ENCODE results near the gene NT5C.
"Not testable (repeated sequence)": the region's sequence is repeated elsewhere in the genome, so short reads cannot be mapped to it uniquely, and the experiment has no call there.

Gene NT5C

GRCh38 chr17:75128694-75129505 is 2.6 kb downstream of the NT5C start:
- Histone ChIP-seq H3K4me3 (ENCODE audit: low read length) (no peak overlapping the region), H3K9ac (ENCODE audit: low read length) (no peak overlapping the region), H3K27ac (ENCODE audit: low read length) (no peak overlapping the region), H3K27me3 (ENCODE audit: control insufficient read depth, insufficient read depth, low read length) (no peaks in the 10 kb centered on the region), H3K4me1 (ENCODE audit: control insufficient read depth, low read depth, low read length) (peaks cover 4% of the 10 kb centered on the region), H3K9me3 (ENCODE audit: control insufficient read depth, low read depth, low read length) (no peaks in the 10 kb centered on the region), H3K36me3 (ENCODE audit: control insufficient read depth, low read depth, low read length) (peaks cover 10% of the 10 kb centered on the region)

DNA sequence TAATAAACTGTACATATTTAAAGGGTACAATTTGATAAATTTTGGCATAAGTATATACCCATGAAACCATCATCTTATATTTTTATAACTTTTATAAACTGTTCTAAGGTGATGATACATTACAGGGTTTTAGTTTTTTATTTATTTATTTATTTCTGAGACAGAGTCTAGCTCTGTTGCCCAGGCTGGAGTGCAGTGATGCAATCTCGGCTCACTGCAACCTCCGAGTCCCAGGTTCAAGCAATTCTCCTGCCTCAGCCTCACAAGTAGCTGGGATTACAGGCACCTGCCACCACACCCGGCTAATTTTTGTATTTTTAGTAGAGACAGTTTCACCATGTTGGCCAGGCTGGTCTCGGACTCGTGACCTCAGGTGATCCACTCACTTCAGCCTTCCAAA is 3.6 kb downstream of the NT5C start:
- H3K9ac ChIP-seq (ENCODE audit: low read length); H3K4me3 ChIP-seq (ENCODE audit: low read length); H3K27me3 ChIP-seq (ENCODE audit: control insufficient read depth, insufficient read depth, low read length); H3K9me3 ChIP-seq (ENCODE audit: control insufficient read depth, low read depth, low read length); H3K27ac ChIP-seq (ENCODE audit: low read length); H3K4me1 ChIP-seq (ENCODE audit: control insufficient read depth, low read depth, low read length): not testable (repeated sequence)
- peaks cover 10% of the 10 kb centered on the region for H3K36me3 ChIP-seq (ENCODE audit: control insufficient read depth, low read depth, low read length)

DNA sequence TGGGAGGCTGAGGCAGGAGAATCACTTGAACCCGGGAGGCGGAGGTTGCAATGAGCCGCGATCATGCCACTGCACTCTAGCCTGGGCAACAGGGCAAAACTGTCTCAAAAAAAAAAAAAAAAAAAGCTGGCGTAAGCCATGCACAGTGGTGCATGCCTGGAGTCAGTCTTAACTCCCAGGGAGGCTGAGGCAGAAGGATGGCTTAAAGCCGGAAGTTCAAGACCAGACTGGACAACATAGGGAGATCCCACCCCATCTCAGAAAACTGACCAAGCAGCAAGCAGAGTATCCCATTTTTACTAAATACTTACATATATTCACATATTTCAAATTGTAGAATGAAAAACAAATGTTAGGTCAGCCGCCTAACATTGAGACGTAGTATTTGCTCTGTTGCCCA is 4.6 kb downstream of the NT5C start:
- H3K27ac ChIP-seq (ENCODE audit: low read length) = no peak overlapping the region
- H3K36me3 ChIP-seq (ENCODE audit: control insufficient read depth, low read depth, low read length) = peaks cover 10% of the 10 kb centered on the region
- H3K27me3 ChIP-seq (ENCODE audit: control insufficient read depth, insufficient read depth, low read length) = no peaks in the 10 kb centered on the region
- H3K4me3 ChIP-seq (ENCODE audit: low read length) = no peak overlapping the region
- no peaks in the 10 kb centered on the region for H3K9me3 ChIP-seq (ENCODE audit: control insufficient read depth, low read depth, low read length)
- H3K4me1 ChIP-seq (ENCODE audit: control insufficient read depth, low read depth, low read length) = peaks cover 4% of the 10 kb centered on the region
- no peak overlapping the region for H3K9ac ChIP-seq (ENCODE audit: low read length)

DNA sequence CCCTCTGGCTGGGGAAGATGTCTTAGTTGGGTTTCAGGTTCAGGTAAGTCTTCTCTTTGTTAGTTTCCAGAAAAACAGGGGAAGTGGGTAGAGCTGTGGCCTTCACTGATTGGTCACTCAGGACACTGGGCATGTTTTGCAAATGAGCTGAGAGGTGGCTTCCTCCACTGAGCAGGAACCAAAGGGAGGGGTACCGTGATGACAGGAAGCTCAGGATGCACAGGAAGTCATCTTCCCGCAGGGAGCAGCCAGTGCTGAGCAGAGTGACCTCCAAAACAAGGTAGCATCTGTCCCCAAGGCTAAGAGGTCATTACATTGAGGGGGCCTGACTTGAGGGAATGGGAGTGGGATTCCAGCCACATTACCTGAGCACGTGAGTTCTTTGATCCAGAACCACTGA is 5.6 kb downstream of the NT5C start:
- no peak overlapping the region for H3K27ac ChIP-seq (ENCODE audit: low read length)
- H3K9ac ChIP-seq (ENCODE audit: low read length) = no peak overlapping the region
- H3K36me3 ChIP-seq (ENCODE audit: control insufficient read depth, low read depth, low read length) = peaks cover 10% of the 10 kb centered on the region
- H3K4me3 ChIP-seq (ENCODE audit: low read length) = no peak overlapping the region
- H3K27me3 ChIP-seq (ENCODE audit: control insufficient read depth, insufficient read depth, low read length) = no peaks in the 10 kb centered on the region
- no peaks in the 10 kb centered on the region for H3K9me3 ChIP-seq (ENCODE audit: control insufficient read depth, low read depth, low read length)
- H3K4me1 ChIP-seq (ENCODE audit: control insufficient read depth, low read depth, low read length) = peaks cover 4% of the 10 kb centered on the region

DNA sequence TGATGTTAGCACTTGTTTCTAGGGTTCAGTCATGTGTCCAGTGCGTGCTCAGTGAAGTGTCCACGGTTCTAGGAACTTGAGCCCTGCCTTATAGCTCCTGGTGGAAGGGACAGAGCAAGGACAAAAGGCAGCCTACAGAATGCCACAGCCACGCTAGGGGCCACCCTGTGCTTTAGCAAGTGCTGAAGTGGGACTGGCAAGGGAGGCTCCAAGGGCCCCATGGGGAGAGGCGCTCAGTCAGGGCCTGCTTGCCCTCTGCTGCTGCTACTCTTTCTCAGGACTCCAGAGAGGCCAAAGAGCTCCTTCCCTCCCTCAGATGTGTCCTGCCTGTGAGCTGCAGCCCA is 6.8 kb downstream of the NT5C start:
- H3K4me3 ChIP-seq (ENCODE audit: low read length) = no peak overlapping the region
- no peaks in the 10 kb centered on the region for H3K4me1 ChIP-seq (ENCODE audit: control insufficient read depth, low read depth, low read length)
- no peak overlapping the region for H3K9ac ChIP-seq (ENCODE audit: low read length)
- peaks cover 7% of the 10 kb centered on the region for H3K36me3 ChIP-seq (ENCODE audit: control insufficient read depth, low read depth, low read length)
- no peak overlapping the region for H3K27ac ChIP-seq (ENCODE audit: low read length)
- no peaks in the 10 kb centered on the region for H3K9me3 ChIP-seq (ENCODE audit: control insufficient read depth, low read depth, low read length)
- H3K27me3 ChIP-seq (ENCODE audit: control insufficient read depth, insufficient read depth, low read length) = no peaks in the 10 kb centered on the region

DNA sequence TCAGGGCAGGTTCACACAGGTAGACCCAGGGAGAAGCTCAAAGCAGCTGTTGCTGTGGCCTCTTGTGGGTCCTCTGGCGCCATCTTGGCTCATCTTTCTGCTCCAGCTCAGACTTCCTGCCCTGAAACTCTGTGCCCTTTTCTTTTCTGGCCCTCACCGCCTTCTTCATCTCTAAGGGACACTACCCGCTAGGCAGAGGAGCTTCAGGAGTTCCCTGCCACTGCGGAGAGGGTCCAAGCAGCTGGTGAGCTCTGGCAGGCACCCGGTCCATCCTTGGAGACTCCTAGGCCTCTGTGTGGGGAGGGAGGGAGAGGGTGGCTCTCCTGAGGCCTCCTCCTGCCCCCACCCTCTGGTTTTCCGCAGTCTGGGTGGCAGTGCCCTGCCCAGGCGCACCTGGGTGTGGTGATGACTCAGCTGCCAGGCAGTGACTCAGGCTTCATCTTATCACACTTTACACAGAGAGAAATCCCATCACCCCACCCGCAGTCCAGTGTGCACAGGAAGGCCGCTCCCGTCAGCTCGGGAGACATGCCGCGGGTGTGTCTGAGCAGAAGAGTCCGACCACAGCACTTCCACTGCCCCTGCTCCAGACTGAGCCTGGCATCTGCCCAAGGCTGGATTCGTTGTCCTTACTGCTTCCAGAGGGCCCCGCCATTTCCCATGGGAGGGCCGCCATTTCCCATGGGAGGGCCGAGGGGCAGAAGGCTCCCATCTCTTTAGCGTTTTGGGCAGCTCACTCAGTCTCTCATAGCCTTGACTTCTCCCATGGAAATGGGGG is 7.3 kb downstream of the NT5C start:
- Histone ChIP-seq H3K9ac (ENCODE audit: low read length) (no peak overlapping the region), H3K9me3 (ENCODE audit: control insufficient read depth, low read depth, low read length) (no peaks in the 10 kb centered on the region), H3K27ac (ENCODE audit: low read length) (no peak overlapping the region), H3K4me1 (ENCODE audit: control insufficient read depth, low read depth, low read length) (no peaks in the 10 kb centered on the region), H3K36me3 (ENCODE audit: control insufficient read depth, low read depth, low read length) (peaks cover under 1% of the 10 kb centered on the region), H3K4me3 (ENCODE audit: low read length) (no peak overlapping the region), H3K27me3 (ENCODE audit: control insufficient read depth, insufficient read depth, low read length) (no peaks in the 10 kb centered on the region)

- no peak overlapping the region for H3K9ac ChIP-seq (ENCODE audit: low read length)
- H3K27me3 ChIP-seq (ENCODE audit: control insufficient read depth, insufficient read depth, low read length) = no peaks in the 10 kb centered on the region
- H3K4me1 ChIP-seq (ENCODE audit: control insufficient read depth, low read depth, low read length) = no peaks in the 10 kb centered on the region
- no peak overlapping the region for H3K27ac ChIP-seq (ENCODE audit: low read length)
- no peak overlapping the region for H3K4me3 ChIP-seq (ENCODE audit: low read length)
- no peaks in the 10 kb centered on the region for H3K36me3 ChIP-seq (ENCODE audit: control insufficient read depth, low read depth, low read length)
- no peaks in the 10 kb centered on the region for H3K9me3 ChIP-seq (ENCODE audit: control insufficient read depth, low read depth, low read length)
Measured at GRCh38 chr17:75118307-75118706, 13.2 kb downstream of the NT5C start.

- no peaks in the 10 kb centered on the region for H3K9me3 ChIP-seq (ENCODE audit: control insufficient read depth, low read depth, low read length)
- H3K27me3 ChIP-seq (ENCODE audit: control insufficient read depth, insufficient read depth, low read length) = no peaks in the 10 kb centered on the region
- no peaks in the 10 kb centered on the region for H3K36me3 ChIP-seq (ENCODE audit: control insufficient read depth, low read depth, low read length)
- H3K27ac ChIP-seq (ENCODE audit: low read length) = no peak overlapping the region
- H3K4me1 ChIP-seq (ENCODE audit: control insufficient read depth, low read depth, low read length) = no peaks in the 10 kb centered on the region
- H3K9ac ChIP-seq (ENCODE audit: low read length) = no peak overlapping the region
- no peak overlapping the region for H3K4me3 ChIP-seq (ENCODE audit: low read length)
Measured at GRCh38 chr17:75116737-75117136, 14.8 kb downstream of the NT5C start.

GRCh38 chr17:75115555-75115954 is 16.0 kb downstream of the NT5C start:
- Histone ChIP-seq H3K4me3 (ENCODE audit: low read length) (no peak overlapping the region), H3K27ac (ENCODE audit: low read length) (no peak overlapping the region), H3K27me3 (ENCODE audit: control insufficient read depth, insufficient read depth, low read length) (no peaks in the 10 kb centered on the region), H3K9ac (ENCODE audit: low read length) (no peak overlapping the region), H3K36me3 (ENCODE audit: control insufficient read depth, low read depth, low read length) (no peaks in the 10 kb centered on the region), H3K4me1 (ENCODE audit: control insufficient read depth, low read depth, low read length) (no peaks in the 10 kb centered on the region), H3K9me3 (ENCODE audit: control insufficient read depth, low read depth, low read length) (no peaks in the 10 kb centered on the region)

DNA sequence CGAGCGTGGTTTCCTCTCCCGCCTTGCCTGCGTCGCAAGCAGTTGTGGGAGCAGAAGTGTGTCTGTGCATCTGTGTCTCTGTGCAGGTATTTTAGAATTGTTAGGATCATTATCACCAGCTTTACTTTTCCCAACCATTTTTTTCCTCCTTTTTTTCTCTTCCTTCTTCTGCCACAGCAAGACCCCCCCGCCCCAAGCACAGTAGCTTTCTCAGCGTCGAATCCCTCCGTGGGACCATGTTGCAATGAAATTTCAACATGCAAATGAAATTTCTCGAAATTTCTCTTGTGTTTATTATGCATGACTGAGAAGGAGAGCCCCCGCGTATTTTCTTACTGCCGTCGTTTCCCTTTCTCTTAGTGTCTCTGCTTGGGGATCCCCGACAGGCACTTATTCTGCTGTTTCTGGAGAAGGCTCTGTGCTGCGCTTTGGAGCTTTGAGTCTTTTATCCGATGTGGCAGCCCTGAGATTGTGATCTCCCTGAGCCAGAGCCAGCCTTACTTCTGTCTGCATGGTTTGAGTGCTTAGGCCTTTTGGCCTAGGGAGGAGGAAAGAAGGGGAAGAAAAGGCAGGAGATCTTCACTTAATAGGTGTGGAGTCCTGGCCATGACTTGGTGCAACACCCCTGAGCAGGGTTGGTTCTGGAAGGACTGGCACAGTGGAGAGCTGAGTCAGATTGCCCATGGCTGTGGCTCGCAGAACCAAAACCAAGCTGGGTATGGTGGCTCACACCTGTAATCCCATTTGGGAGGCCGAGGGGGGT is 16.8 kb downstream of the NT5C start:
- Histone ChIP-seq H3K4me1 (ENCODE audit: control insufficient read depth, low read depth, low read length) (no peaks in the 10 kb centered on the region), H3K36me3 (ENCODE audit: control insufficient read depth, low read depth, low read length) (no peaks in the 10 kb centered on the region), H3K9ac (ENCODE audit: low read length) (no peak overlapping the region), H3K9me3 (ENCODE audit: control insufficient read depth, low read depth, low read length) (no peaks in the 10 kb centered on the region), H3K4me3 (ENCODE audit: low read length) (no peak overlapping the region), H3K27me3 (ENCODE audit: control insufficient read depth, insufficient read depth, low read length) (no peaks in the 10 kb centered on the region), H3K27ac (ENCODE audit: low read length) (no peak overlapping the region)

DNA sequence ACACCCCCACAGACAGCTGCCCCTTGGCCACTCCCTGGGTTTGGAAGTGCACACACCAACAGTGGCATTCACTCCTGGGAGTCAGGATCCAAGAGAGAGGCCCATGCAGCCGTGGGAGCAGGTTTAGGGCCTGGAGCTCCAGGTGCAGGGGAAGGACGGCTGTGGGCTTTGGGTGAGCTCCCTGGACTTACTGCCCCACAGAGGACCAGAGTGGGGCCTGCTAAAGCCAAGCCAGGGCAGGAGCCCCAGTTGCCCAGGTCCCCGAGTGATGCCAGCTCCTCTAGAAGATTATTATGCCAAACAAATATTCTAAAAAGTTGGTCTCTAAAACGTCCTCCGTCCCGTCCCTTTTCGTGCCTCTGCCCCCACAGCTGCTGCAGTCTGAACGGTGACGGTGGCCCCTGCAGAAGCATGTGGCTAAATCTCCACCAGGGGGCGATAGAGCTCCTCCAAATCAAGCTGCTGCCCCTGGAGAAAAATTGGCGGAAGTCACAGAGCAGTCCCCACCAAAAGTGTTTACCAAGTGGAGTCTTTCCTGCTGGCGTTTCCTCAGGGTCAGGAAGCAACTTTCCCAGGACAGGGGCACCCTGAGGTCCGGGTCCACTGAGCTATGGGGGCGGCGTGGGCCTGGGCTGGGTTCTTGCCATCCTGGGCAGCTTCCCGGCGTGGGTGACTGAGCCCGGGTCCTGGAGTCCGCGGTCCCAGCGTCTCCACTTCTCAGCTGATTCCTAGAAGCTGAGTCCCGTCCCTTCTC is 17.6 kb downstream of the NT5C start:
- H3K27ac ChIP-seq (ENCODE audit: low read length) = no peak overlapping the region
- peaks cover 1% of the 10 kb centered on the region for H3K27me3 ChIP-seq (ENCODE audit: control insufficient read depth, insufficient read depth, low read length)
- no peaks in the 10 kb centered on the region for H3K36me3 ChIP-seq (ENCODE audit: control insufficient read depth, low read depth, low read length)
- no peak overlapping the region for H3K9ac ChIP-seq (ENCODE audit: low read length)
- no peak overlapping the region for H3K4me3 ChIP-seq (ENCODE audit: low read length)
- no peaks in the 10 kb centered on the region for H3K9me3 ChIP-seq (ENCODE audit: control insufficient read depth, low read depth, low read length)
- H3K4me1 ChIP-seq (ENCODE audit: control insufficient read depth, low read depth, low read length) = no peaks in the 10 kb centered on the region
